Ureter (tissue), 1 donor: Measurements from ENCODE around the gene PACS2. TPM values are rescaled to one million over a fixed set of nuclear protein-coding genes. Genes with fewer than 3 reads are reported as not detected.
A peak's percentile ranks its signal among the peaks of the same experiment; 100 is the strongest.

Experiments
- DNase-seq: peaks from one replicate; pipeline ENCODE4 v3.0.0-alpha.2; 2020; ENCODE audit warnings: low spot score
- total RNA-seq: library from RNA; stranded (reverse); gene quantifications from one replicate; pipeline ENCODE4 v1.2.4, GENCODE V29; 2023
- donor health status: DM: yes; HTN: yes; CAD: no.

The PACS2 gene
- total RNA-seq, 1 donor from 2014 or later, result 101 TPM

DNA sequence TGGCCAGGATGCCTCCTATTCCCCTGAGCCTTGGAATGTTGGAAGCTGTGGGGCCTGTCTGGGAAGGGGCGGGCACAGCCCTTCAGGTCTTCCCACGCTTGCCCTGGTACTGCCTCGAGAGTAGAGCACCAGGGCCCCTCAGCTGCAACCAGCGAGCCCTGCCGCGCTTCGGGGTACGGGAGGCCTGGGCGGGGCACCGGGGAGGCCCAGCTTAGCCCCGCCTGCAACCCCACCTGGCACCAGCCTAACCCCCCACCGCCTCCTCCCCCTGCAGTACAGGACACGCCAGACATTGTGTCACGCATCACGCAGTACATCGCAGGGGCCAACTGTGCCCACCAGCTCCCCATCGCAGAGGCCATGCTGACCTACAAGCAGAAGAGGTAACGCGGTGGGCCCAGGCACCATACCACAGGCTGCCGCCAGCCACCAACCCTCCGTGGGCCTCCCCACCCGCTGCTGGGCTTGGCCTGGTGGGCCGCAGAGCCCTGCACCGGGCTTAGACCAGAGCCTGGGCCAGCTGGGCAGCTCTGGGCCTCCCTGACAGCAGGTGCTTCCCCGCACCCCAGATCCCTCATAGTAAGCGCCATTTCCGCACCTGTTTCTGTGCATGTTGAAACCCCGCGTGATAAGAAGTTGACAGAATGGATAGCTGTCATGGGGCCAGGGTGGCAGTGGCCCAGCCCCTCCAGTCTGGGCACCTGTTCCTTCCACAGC, 70.2 kb downstream of the PACS2 start:
- no peak for DNase-seq

DNA sequence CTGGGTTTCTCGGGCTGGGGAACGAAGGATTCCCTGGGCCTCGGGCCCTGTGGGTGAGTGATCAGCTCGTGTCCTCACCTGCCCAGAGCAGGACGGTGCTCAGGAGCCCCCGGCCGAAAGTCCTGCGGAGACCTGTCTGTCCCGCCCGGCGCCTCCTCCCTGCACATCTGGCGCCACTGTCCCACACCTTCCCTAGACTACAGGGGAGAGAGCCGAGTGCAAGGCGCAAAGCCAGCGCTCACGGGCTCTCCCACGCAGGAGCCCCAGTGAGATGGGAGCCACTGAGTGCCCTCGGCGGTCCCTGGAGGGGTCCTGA, 70.7 kb downstream of the PACS2 start:
- no peak for DNase-seq

DNA sequence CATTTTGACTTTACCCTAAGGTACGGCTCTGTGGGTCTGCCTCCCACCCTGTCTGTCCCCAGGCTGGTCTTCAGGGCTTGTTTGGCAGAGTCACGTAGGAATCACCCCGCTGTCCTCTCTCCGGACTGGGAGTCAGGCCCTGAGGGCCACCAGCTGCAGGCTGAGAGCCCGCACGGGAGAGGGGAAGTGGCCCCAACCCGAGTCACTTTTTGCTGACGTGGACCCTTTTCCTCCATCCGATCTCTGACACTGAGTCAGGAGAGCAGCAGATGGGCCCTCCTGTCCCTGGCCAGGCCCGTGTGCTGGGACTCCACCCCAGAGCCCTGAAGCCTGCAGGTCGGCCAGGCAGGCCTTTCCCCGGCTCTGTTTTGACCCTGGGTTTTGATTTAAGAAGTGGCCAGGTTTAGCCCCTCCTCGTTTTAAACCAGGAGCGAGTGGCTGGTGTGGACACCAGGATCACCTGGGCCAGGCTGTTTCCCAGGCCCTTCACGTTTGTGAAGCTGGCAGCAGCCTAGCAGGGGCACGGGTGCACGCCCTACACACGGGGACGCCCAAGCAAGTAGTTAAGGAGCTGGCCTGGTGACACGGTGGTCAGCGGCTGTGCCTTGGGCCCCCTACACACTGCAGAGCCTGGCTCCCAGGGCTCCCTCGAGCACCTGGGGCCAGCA, 71.3 kb downstream of the PACS2 start:
- no peak for DNase-seq

DNA sequence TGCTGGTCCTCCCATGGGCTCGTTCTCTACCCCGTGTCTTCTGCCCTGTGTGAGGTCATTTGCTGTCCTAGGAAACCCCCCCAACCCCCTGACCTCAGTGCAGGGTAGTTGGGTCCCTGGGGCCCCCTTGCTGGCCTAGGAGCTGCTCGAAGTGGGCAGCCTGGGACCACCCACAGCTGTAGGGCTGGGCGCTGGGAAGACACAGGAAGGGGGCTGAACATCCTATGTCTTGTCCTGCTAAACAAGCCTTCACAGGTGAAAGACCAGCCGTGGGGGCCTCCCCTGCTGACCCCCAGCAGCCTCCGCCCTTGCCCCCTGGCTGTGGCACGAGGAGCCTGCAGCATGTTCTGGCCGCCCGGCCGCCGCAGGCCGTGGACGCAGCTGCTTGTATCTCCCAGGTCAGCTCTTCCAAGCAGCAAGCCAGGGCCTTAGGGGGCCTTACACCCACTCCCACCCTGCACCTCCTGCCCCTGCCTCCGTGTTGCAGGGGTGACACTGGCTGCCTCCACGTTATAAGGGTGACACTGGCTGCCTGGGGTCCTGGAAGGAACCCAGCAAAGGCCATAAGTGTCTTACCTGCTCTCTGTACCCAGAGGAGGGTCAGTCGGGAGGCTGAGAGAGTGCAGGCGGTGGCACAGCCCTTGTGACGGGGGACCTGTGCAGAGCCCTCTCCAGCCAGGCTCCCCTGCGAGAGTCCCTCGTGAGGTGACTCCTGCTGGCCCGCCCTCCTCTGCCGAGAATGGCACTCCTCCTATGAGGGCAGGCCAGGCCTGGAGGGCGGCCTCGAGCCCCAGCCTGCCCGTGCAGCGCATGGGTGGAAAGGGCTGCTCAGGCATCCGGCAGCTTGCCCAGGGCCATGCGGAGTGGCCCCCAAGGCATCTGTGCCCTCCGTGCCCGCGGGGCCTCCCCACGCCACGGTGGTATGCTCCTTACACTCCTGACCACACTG, 72.3 kb downstream of the PACS2 start:
- no peak for DNase-seq

DNA sequence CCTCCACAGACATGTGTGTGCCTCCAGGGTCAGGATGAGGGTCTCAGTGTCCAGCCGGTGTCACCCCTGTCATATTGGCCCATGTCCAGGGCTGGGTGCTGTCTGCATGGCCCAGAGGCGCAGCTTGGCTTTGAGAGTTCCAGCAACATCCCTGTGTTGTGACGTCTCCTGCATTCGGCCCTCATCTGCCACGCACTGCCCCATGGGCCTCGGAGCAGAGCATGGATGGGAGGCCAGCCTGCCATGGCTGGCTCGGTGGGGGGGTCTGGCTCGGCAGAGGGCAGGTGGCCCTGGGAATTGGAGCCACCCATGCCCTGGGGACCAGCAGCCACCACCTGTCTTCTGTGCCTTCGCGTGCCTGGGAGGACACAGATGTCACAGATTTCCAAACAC, 73.0 kb downstream of the PACS2 start:
- DNase-seq, result no peak

DNA sequence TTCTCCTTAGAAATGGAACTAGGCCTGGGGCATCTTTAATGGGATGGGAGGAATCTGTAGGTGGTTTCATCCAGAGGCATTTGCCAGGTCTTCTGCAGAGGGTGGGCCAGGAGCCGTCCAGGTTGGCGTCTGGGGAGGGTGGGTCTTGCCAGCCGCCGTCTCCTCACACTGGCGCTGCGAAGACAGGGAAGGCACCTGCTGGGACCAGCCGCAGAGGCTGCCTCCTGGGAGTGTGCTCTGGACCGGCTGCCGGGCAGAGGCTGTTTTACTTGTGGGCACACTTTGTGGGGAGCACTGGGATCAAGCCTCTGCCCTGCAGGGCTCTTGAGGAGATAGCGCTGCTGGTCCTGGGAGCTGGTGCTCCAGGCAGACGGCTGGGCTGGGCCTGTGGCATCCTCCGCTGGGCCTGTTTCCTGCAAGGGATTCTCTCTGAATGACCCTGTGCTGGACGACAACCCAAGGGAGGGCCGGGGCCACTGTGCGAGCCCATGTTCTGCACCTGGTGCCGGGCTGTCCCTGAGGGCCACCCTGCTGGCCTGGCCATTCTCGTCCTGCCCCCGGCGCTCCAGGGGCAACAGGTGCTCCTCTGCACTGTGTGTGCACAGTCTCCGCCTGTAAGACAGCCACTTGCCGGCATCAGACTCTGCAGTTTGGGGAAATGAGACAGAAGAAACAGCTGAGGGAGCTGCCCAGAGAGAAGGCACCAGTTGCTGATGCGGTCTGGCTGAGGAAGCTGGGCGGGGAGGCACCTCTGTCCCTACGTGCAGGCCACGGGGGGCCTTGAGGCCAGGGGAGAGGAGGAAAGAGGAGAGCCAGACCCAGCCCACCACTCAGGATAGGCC, 73.8 kb downstream of the PACS2 start:
- no peak for DNase-seq

GRCh38 chr14:105388976-105389375, 74.4 kb downstream of the PACS2 start:
- DNase-seq, result no peak

- no peak for DNase-seq
These were observed 75.0 kb downstream of the PACS2 start for GRCh38 chr14:105389534-105389933.

GRCh38 chr14:105389976-105390848, 75.7 kb downstream of the PACS2 start:
- DNase-seq, result no peak

GRCh38 chr14:105390849-105391500, 76.4 kb downstream of the PACS2 start:
- no peak for DNase-seq

- DNase-seq, result no peak
These were observed 77.0 kb downstream of the PACS2 start for GRCh38 chr14:105391541-105391940.

DNA sequence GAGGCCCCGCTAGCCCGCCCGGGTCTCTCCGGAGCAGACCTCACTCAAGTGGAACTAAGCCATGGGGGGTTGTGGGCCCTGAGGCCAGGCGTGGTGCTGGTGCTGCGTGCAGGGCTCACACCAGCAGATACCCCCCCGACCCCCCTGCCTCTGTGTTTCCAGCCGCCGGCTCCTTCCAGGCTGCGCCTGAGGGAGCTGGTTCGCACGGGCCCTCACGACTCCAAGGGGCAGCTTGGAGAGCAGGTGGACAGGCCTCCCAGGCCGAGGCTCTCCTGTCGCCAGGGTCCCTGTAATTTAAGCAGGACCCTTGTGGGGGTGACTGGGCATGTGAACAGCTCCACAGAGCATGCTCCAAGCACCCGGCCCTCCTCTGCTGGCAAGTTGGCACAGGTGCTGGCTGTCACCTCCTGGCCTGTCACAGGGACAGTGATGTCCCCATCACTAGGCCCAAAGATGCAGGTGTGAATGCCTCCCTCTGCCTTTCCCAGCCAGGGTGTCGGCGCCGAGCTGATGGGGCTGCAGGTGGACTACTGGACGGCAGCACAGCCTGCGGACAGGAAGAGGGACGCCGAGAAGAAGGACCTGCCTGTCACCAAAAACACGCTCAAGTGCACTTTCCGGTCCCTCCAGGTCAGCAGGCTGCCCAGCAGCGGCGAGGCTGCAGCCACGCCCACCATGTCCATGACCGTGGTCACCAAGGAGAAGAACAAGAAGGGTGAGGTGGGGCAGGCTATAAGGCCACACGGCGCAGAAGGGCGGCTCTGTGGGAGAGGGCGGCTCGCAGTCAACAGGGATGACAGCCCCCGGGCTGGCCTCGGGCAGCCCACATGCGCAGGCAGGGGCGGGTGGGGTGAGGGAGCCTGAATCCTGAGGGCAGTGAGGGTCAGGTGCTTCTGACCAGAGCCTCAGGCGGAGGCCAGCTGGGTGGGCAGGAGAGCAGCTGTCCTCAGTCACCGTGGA, 77.9 kb downstream of the PACS2 start:
- no peak for DNase-seq

- DNase-seq, result no peak
These were observed 78.6 kb downstream of the PACS2 start for GRCh38 chr14:105393151-105393550.

DNA sequence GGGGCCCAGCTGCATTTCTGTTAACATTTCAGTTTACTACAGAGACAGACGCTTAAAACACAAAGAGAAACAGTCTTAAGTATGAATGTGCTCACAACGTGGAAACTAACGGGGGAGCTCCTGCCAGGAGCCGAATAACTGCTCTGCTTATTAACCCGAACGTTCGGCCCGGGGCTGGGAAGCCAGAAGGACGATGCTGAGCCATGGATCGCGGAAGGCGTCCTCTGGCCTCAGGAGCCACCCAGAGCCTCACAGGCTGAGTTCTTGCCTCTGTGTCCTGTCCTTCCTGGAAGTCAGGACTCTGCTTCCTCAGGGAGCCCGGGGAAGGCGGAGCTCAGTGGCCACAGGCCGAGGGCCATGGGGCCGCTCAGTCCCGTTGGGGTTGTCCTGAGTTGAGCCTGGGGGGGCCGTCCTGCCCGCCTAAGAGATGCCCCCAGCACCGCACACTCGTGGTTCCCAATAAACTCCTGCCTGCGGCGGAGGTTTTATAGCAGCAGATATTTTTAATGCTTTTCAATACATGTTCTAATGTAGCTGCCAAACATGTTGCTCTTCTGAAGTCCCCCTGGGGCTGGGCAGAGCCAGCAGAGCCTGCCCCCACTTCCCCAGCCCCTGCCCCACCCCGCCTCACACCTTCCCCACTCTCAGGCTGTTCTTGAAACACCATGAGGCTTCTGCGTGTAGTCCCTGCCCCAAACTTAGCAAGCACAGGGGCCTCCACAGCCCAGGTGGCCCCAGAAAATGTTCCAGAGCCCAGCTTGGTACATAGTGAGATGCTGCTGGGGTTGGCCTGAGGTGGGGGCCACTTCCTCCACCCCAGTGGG, 80.4 kb downstream of the PACS2 start:
- no peak for DNase-seq

DNA sequence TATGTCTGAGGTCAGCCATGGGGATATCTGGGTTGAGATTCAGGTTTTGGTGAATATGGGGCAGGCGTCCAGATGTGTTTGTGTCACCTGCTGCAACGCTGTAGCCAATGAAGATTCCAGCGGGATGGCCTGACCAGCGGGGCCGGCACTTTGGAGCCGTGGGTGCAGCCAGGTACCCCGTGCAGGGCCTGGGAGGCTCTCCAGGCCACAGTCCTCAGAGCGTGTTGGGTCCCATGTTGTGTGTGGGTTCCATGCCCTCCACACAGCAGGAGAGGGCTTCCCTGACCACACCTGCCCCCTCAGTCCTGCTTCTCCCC, 80.9 kb downstream of the PACS2 start:
- DNase-seq, result no peak

GRCh38 chr14:105397350-105397931, 82.9 kb downstream of the PACS2 start:
- no peak for DNase-seq

DNA sequence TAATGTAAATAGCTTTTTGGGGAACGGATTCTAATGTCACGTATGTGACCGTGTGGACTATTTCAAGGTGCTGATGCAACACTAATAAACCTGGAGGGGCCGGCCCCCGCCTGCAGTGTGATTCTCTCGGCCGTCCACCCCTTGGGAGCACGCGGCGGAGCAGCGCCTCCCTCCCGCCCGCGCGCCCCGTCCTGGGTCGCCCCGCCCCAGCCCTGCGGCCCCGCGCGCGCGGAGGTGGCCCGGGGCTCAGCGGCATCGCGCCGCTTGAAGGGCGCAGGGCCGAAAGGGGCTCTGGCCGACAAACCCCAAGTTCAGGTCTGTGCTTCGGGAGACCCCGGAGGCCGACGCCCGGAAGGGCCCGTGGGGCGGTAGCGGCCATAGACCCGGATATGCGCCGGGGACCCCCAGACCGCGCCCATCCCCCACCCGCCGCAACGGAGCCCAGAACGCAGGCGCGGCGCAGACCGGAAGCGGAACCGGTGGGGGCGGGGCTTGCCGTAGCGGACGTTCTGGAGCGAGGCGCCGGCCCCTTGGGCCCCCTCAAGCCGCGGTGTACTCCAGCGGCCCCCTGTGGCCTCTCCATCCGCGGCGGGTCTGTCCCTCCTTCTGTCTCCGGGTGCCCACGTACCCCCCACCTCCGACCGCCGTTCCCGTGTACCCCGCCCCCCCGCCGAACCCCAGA, 83.6 kb downstream of the PACS2 start, which contains the start of gene TEX22:
TEX22 (plus strand) TSS at position 495 of the 682 bp plus-strand sequence. CDS start 803 bp downstream, outside the sequence.
- peak; percentile 89 for DNase-seq
